GM19351 (cell line): ENCODE measurements around the gene LRAT.
A peak's percentile ranks its signal among the peaks of the same experiment; 100 is the strongest.
"Not testable (repeated sequence)": the region's sequence is repeated elsewhere in the genome, so short reads cannot be mapped to it uniquely, and the experiment has no call there.

Experiments
- ATAC-seq: cut with Tn5 transposase; IDR thresholded peaks from one replicate; pipeline ENCODE4 v1.9.1; 2021; ENCODE audit warnings: mild to moderate bottlenecking, moderate library complexity; ENCODE audit not compliant: unreplicated experiment

Gene LRAT

DNA sequence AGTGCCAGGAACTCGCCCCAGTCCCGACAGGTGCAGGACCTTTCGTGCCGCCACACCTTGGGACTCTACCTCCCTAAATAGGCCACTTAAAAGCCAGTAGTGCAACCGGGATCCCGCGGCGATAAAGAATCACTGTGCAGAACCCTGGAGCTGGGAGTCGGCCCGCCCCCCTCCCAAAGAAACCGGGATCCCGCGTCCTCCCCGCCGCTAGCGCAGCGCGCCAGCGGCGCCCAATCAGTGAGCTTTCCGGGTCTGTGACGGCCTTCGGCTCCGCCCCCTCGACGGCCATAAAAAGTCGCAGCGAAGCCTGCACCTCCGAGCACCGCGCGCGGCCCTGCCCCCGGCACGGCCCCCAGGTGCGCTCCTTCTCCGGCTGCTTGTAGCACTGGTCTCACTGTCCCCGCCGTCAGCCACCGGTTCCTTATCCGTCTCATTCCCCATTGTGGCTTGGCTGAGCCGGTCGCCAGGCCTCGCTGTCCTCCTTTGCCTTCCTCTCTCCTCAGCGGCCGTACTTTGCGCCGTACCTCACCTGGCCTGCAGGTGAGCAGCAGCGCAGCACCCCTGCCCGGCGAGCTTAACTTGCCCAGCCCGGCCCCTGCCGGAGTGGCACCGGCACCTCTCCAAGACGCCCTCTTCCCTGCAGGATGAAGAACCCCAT is at the start of gene LRAT:
Gene LRAT, plus strand, starts transcription at position 318 of the 658 bp plus-strand sequence. Its CDS starts 327 bp downstream, at position 645.
- peak; percentile 53 for ATAC-seq

DNA sequence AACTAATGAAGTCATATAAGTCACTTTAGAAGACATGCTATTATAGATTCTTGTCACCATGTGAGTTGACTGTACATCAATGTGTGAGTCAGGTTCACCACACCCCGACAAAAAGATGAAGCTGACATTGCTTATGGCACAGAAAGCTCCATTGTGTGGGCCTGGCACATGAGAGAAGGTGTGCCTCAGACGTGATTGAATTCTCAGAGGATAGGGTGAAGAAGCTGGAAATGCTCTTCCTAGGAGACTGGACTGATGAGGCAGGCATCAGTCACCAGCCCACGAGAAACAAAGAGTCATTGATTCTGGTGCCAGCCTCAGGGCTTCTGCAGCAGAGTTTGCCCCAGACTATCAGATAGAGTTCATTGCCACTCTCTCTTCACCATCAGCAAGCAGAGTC is 35.9 kb upstream of the LRAT start:
- ATAC-seq: no peak

DNA sequence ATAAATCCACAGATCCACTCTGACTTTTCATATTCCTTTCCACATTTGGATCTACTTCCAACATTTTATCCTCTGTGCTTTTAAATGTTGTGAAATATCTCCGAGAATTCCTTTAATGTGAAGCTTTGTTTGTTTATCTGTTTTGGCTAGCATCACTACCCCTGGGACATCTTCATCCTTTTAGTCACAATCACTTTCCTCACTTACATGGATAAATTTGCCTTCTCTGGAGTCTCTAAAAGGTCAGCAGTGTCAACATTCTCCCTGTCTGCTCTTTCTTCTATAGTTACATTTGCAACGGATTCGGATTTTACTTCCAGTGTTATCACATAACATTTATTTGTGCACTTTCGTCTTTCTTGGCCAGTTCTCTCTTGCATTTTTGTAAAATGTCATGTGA is 34.2 kb upstream of the LRAT start:
- ATAC-seq: no peak

DNA sequence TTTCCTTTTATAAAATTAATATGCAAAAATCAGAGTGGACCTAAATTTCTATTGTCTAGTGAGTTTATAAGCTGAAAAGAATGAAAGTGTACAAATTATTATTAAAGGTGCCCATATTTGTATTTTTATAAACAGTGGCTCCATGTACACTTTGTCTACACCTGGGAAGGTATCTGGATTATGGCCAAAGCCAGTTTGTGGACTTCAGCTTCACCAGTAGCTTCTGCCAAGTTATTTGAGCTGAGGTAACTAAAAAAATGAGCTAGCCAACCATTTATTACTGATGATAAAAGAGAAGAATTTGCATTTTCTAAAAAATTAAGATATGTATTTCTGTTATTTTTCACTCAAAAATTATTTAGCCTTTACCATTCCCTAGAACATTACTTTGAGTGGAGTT is 32.3 kb upstream of the LRAT start:
- ATAC-seq: no peak

DNA sequence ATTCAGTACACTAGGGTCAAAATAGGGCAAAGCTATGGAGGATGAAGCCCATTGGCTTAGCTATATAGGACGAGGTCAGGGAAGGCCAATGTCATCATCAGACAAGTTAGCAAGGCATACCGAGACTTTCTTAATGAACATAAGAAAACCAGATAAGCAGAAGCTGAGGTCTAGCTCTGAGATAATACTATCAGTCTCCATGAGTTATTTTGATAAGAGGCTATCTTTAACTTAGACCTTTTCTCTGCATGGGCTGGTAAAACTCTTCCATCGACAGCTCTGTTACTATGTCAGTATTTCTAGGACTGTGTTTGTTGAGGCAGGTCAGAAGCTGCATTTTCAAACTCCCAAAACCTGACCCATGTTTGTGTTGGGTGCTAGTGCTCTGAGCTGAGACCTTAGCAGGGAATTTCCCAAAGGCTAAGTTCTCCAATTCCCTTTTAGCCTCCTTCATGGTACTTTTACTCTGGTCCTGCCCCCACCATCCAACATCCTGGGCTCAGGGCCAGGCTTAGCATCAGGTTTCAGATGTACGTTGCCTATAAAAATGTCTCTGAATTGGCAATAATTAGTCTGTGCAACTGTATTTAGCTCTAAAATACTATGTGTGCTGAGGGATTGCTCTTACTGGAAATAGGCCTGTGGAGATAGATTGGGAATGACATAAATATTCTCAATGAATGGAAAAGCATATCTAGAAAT is 29.3 kb upstream of the LRAT start:
- no peak for ATAC-seq

DNA sequence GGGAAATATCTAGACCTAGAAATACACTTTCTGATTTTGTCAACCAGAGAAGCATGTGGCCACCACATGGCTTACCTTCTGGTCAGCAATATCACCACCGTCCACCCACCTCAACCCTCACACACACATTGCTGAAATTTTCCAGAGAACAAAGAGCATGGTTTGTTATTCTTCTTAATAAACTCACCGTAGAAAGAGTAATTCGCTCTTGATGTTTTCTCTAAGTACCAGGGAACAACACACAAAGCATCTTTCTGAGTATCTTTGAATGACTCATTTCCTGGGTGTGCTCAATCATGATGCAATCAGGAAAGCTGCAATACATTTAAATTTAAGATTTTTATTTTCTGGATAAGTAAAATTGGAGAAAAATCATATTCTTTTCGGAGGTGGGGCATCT is 24.7 kb upstream of the LRAT start:
- no peak for ATAC-seq

DNA sequence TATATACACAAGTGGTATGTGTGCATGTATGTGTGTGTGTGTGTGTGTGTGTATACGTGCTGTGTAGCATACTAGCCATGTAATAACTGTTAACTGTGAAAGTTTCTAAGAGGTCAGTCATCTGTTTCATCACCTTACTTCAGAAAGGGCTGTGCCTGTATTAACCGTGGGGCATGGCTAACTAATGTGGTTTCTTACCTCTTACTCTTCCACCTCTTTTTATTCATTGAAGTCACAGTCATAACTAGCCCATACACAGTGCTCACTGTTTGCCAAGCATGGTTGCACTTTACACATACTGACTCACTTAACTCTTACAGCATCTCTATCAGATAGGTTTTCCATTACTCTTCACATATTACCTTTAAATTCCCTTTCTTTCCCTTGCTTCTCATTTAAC is 23.7 kb upstream of the LRAT start:
- ATAC-seq: peak; percentile 82

DNA sequence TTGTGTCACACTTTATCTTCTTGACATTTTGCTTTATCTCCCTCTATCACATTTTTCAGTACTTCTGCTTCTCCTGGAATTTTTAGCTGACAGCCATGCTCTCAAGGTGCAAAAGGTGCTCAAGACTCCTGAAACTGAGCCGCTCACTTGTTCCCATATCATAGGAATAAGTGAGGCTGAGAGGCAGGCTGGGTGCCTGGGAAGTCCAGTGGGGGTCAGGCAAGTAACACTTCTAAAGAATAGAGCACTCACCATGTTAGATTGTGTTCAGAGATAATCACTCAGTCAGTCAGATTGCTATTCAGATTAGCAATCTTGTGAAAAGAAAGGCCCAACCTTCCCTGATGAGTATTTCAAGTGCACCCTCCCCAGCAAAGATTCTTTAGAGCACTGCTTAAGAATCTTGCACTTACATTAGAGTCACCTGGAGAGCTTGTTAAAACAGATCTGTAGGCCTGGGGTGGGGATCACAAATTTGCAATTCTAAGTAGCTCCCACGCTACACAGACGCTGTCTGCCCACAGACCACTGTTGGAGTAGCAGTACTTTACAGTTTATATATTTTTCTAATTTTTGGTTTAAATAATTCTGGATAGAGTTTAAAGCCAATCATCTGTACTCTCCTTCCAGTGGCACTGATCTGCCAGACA is 23.1 kb upstream of the LRAT start:
- no peak for ATAC-seq

DNA sequence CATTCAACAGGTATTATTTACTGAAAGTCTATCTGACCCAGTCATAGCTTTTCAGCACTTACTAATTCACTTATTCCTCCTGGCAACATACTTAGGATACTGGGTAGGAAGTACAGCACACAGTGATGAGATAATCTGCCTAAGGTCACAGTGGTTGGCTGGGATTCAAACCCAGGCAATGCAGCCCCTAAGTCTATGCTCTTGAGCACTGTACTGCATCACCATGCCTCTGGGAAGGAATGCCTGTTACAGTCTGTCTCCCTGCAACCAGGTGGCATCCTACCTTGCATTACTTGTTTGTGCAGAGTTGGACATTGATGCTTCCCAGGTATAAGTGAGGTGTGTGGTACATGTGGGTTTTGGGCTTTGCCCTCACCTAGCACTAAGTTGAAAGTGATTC is 21.5 kb upstream of the LRAT start:
- ATAC-seq: no peak

DNA sequence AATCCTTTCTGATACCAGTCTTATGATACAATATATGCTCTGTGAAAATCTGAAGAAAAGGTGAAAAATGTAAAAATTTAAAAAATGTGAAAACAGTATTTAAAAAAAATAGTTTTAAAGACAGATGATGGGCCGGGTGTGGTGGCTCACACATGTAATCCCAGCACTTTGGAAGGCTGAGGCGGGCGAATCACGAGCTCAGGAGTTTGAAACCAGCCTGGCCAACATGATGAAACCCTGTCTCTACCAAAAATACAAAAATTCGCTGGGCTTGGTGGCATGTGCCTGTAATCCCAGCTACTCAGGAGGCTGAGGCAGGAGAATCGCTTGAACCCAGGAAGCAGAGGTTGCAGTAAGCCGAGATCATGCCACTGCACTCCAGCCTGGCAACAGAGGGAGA is 20.2 kb upstream of the LRAT start:
- ATAC-seq: not testable (repeated sequence)

DNA sequence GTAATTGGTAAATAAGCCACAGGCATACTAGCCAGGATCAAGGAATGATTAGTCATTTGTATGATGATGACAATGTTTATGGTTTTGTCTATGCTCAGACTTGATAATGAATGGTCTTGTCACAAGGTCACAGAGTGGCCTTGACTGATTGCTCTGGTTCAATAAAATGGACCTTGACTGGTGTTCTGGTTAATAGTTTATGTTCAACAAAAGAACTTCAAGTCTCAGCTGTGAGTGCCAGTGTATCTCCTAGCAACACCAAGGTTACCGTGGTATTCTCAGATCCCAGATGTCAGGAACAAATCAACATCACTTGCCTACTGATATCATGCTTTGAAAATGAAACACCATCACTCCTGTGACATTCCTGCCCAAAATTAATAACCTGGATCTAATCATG is 16.3 kb upstream of the LRAT start:
- ATAC-seq: no peak

DNA sequence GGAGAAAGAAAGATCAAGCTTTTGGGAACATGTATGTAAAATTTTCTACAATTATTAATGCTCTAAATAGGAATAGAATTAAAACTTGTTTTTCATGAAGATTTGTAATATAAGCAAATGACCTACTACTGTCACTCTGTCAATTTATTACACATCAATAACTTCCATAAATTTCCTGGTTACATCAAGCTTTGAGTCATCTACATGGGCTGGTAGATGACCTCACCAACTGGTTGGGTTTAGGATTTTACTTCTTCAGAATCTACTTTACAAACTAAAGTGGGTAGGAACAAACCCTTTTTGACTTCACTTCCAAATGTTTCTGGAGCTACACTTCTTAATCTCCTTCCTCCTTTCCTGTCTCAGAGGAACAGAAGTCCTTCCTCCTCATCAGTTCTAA is 12.0 kb upstream of the LRAT start:
- no peak for ATAC-seq

DNA sequence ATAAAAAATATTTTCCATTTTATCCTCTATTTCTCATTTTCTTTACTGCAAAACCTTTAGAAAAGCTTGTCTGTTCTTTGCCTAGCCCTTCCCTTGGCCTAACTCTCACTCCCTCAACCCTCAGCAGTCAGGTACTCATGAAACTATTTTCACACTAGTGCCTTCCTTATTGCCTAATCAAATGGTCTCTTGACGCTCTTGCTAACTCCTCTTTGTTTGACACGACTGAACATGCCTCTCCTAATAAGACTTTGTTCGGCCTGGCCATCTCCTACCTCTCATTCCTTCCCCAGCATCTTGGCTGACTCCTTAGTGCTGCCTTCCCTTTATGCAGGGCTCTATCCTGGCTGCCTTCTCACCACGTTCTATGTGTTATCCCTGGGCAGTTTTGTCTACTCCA is 11.1 kb upstream of the LRAT start:
- no peak for ATAC-seq

DNA sequence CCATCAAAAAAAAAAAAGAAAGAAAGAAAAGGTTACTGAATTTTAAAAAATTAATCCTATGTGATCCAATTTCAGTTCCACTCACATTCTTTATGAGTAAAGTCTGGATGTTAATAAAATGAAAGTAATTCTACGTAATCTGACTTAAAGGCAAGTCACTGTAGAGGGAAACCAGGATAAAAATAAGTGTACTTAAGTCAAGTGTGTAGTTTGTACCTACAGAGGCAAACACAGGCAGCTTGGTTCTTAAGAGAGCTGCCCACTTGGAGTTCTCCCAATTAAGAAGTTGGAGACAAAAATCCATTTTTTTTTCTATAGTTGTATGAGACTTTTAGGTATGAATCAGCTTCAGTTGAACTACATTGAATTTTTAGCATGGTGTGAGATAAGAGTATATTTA is 7.0 kb upstream of the LRAT start:
- ATAC-seq: no peak

DNA sequence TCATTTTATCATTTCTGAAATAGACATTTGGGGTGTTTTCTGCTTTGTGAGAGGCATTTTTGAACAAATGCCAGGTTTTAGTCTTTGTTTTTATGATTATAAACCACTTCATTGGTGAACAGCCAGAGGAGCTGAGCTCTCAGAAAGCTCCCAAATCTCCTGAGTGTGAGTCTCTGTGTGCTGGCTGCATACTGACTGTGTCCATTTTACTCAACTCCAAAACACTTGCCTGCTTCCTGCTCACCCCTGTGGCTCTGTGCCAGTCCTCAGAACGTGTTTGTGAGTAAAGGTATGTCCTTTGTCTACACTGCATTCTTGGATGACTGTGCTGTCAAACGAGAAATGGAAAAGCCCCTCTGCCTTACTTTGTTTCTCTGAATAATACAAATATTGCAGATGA is 5.4 kb upstream of the LRAT start:
- ATAC-seq: no peak

DNA sequence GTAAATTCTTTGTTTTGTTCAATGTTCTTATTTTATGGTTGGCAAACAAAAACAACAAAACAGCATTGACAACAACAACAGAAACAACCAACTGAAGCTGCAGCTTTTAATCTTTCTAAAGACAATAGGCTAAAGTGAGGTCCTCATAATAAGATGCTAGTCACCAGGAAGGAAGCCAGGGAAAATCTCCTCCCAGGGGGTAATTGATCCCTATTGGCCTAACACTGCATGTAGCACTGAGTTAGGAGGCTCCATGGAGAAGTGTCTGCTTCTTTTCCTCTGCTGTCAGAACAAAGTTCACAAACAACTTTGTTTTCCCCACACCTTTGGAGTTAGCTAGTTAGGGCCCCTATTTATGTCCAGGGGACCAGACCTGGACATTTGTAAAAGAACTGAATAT is 4.7 kb upstream of the LRAT start:
- no peak for ATAC-seq

DNA sequence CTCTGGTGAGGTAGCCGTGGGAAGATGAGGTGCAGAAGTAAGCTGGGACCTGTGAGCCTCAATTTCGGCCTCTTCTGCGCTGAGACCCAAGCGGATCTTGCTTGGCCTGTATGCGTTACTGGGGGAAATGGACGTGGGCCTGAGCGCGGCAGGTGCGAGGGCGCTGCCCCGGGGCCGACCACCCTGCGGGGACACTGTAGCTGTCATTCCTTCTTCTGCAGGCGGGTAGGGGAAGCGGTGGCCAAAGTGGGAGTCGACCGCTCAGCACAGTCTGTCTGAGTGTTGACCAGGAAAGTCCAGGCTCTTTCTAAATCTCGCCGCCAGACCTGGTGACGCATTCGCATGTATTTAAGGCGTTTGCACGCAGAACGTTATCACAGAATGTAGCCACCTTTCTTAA is 3.3 kb upstream of the LRAT start:
- no peak for ATAC-seq

DNA sequence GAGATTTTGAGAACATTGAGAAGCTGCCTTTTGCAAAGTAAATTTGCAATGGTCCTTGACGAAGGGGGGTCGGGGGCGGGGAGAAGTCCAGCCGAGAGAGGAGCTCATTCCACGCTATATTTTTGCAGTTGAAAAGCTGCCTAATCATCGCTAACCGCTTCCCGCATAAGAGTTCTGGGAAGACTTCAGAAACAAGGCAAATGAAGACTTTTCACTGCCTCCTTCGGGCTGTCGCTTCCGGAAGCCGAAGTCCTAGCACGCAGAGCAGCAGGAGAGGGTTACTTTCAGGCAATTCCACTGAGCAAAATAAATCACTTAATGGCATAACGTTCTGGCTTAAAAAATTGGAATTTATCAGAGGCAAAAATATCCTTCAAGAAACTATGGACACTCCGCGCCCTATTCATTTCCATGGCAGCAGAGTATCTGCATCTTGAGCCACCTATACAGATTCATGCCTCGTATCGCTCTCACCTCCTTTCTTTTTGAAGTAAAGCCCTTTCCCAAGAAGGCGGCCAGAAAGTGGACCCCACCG is 2.6 kb upstream of the LRAT start:
- ATAC-seq: no peak

DNA sequence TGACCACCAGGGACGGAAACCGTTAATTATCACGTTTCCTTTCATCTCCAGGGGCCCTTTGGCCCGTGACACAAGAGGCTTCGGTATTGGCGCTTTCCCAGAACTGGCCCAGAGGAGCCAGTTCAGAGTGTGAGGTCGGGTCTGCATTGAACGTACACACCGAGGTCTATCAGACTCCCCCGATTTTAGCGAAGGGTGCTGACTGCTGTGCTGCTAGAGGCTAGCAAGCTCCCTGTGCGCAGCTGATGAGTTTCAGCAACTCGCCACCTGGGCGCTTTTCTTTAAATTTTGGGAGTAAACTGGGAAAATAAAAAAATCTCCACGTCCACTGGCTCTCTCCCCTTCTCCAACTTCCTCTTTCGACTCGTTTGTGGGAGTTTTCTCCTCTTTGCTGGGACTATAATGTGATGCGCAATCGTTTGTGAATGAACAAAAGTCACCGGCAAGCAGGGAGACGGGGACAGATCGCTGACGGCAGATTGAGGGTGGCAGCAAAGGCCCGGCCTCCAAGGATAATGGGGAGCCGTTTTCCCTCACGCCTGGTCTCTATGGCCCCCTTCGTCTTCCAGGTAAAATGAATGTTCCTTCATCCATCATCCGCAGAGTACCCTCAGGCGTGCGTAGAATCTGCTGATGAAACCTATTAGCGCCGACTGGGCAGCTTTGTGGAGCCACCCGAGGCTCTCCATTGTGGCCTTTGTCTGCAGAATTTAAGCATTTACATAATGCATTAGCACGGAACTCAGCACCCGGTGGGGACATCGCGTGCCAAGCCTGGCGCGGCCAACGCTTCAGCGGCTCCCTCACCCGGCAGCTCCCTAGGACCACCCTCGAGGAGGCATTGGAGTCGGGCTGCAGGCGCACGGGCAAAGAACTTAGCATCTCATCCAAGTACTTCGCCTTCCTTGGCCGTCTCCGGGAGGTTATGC is 1.6 kb upstream of the LRAT start:
- ATAC-seq: no peak

DNA sequence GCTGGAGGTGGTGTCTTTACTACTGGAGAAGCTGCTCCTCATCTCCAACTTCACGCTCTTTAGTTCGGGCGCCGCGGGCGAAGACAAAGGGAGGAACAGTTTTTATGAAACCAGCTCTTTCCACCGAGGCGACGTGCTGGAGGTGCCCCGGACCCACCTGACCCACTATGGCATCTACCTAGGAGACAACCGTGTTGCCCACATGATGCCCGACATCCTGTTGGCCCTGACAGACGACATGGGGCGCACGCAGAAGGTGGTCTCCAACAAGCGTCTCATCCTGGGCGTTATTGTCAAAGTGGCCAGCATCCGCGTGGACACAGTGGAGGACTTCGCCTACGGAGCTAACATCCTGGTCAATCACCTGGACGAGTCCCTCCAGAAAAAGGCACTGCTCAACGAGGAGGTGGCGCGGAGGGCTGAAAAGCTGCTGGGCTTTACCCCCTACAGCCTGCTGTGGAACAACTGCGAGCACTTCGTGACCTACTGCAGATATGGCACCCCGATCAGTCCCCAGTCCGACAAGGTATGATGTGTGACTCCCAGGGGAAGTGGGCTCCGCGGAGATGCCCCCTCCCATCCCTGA is 634 bp downstream of the LRAT start:
- no peak for ATAC-seq

DNA sequence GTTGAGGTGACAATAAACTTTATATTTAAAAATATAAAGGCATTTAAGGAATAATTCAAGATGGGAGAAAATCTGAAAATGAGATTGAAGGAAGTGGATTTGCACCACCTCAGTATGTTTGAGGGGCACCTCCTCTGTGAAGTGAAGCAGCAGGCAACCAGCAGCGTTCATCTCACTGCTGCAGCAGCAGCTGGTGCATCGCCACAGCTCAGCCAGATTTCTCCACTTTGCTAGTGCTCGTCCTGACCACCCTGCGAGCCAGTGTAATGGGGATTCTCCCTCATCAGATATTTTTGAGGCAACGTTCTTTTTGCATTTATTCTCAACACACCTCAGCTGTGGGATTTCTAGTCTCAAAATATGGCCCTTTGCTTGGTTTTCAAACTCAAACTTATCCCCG is 13.9 kb downstream of the LRAT start:
- no peak for ATAC-seq
